ENCODE results near the gene GEN1.

The GEN1 gene

GRCh38 chr2:17754773-17755425 is 961 bp downstream of the GEN1 start:
- peak overlapping the region; percentile 94 for H3K27ac ChIP-seq
- no peak for TF ChIP-seq CTCF (conservative IDR thresholded peaks at IDR 0.05)

GRCh38 chr2:17756668-17757067 is 2.7 kb downstream of the GEN1 start:
- no peak for TF ChIP-seq CTCF (conservative IDR thresholded peaks at IDR 0.05)
- no peak overlapping the region for H3K27ac ChIP-seq

GRCh38 chr2:17757321-17757720 is 3.4 kb downstream of the GEN1 start:
- no peak overlapping the region for H3K27ac ChIP-seq

GRCh38 chr2:17758118-17758517 is 4.2 kb downstream of the GEN1 start:
- TF ChIP-seq CTCF (conservative IDR thresholded peaks at IDR 0.05), result no peak
- H3K27ac ChIP-seq, result no peak overlapping the region

More at GRCh38 chr2:17757321-17757720, 3.4 kb downstream of the GEN1 start:
- no peak for TF ChIP-seq CTCF (conservative IDR thresholded peaks at IDR 0.05)

- TF ChIP-seq CTCF (conservative IDR thresholded peaks at IDR 0.05), result no peak
Observed at GRCh38 chr2:17759805-17760204, 5.9 kb downstream of the GEN1 start.

GRCh38 chr2:17762451-17762850 is 8.5 kb downstream of the GEN1 start:
- H3K27ac ChIP-seq, result no peak overlapping the region
- no peak for TF ChIP-seq CTCF (conservative IDR thresholded peaks at IDR 0.05)

More at GRCh38 chr2:17759805-17760204, 5.9 kb downstream of the GEN1 start:
- H3K27ac ChIP-seq, result no peak overlapping the region

- TF ChIP-seq CTCF (conservative IDR thresholded peaks at IDR 0.05), result no peak
- no peak overlapping the region for H3K27ac ChIP-seq
Observed at GRCh38 chr2:17763641-17764333, 9.8 kb downstream of the GEN1 start.
